Activated CD4-positive, alpha-beta T cell treated with anti-CD3 and anti-CD28 coated beads for 1 hour (primary cell): ENCODE measurements around the gene IMP4.

Source experiments
- DNase-seq: peaks from one replicate; pipeline ENCODE4 v3.0.0-alpha.2; 2020

The IMP4 gene

DNA sequence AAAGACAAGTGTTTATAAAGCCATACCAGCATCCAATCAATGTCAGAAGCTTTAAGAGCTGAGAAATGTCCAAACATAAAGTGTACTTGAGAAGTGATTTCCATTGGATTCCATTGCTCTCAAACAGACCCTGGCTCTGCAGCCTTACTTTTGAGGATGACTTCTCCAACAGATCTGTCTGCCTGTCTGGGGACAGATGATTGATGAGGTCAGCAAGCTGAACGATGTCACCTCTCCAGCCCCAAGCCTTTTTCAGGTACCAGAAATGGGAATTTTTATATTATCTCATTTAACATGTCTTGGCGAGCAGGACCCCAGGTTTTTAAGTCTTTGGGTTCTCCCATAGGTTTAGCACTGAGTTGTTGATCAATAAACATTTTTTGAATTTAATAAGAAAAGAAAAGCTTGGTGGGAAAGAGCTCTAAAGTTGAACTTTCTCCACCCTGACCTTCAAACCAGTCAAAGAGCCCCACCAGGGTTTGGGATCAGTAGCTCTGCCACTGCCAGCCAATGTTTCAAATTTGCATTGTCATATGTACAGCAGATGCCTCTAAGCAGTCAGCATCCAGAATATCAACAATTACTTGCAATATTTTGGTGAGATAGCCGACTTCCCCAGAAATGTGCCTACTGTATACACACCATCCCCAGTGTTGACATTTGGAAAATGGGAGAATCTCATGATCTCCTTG lies 35.7 kb downstream of the IMP4 start:
- no peak for DNase-seq

DNA sequence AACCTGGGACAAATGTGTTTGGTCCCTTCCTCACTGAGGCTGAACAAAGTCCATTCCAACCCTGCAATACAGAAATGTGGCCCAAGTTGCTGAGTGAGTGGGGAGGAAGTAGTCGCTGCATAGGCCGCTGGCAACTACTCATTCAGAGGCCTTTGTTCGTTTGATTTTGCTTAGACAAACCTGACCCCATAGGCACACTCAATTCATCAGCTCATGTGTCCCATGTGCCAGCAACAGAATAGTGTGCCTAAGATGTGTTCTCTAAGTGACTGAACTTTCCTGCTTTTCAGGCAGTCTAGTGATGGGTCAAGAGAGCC lies 36.2 kb downstream of the IMP4 start:
- no peak for DNase-seq

DNA sequence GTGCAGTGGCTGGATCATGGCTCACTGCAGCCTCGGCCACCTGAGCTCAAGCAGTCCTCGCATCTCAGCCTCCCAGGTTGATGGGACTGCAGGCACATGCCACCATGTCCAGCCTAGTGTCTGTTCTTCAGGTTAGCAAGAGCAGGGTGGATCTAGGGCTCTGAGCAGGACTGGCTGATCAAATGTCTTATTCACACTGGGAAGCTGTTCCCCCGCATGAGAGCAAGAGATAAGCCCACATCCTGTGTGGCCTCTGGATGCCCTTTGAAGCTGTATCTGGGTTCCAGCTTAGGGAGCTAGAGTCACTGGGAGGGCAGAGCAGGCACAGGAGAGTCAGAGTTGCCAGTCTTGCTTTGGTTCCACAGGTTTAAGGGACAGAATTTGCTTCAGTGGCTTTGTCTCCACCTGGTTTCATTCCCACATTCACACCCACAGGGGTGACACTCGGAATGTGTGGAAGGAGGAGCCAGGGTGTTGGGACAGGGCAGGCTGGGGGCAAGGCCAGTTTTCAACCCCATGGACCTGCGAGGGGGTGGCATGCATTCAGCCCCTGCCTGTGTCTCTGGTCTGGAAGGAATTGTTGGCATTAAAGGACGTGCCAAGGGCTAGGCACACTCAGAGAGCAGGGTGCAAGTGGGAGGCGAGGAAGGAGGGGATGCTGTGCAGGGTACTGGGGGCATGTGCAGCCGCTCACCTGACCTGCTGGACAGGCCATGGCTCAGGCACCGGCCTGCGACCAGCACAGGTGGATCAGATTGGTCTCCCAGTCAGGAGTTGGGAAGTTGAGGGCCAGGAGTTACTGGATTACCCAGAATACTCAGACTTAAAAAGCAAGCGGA lies 37.6 kb downstream of the IMP4 start:
- DNase-seq: no peak

DNA sequence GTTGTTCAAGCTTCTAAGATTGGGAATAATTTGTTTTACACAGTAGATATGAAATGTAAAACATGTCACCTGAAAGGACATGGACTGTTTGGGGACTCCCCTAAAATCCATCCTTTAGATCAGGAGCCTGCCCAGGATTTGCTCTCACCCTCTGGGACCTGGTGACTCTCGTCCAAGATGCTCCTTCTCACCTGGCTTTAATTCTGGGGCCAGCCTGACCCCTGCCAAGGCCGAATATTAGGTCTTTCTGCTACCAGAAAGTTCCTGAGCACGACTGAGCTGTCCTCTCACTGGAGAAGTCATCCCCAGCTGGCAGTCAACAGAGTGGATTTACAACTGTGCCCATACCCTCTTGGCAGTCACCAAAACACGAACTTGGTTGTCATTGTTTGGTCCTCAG lies 38.4 kb downstream of the IMP4 start:
- no peak for DNase-seq

DNA sequence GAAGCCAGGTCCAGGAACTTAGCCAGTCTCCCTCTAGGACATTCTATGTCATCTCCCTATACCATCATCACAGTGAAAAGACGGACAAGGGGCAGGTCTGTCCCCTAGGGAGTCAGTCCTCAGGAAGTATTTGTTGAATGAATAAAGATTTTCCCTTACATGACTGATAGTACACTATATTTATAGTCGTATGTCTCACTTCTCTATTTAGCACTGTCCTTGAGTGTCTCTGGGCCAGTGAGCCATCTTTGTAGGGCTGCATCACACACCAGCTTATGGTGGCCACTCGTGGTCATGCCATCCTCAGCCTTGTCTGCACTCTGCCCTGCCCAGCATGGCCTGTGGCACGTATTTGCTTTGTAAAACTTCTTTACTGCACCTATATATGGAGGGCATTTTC lies 38.9 kb downstream of the IMP4 start:
- DNase-seq: no peak

DNA sequence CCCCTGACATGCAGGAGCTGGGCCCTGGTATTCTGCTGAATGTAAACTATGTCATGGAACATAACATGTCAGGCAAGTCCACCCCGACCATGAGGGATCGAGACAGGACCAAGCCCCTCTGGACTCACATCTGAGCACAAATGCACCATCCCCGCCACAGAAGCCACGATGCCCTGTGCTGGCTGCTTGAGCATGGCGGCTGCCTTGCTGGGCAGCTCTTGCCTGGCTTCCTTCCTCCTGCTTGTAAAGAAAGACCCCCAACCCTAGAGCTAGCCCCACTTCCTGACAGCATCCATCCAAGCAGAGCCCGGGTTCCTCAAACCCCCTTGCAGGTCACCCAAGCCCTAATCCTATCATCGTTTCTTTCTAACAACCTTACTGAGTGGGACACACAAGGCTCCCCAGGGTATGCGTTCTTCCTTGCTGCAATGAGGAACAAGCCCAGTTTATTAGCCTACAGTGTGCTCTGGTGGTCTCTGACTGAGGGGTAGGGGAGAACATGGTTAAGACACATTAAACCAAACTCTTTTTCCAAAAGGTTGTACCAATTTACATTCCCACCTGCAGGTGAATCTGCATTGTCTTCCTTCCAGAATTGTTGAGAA lies 39.7 kb downstream of the IMP4 start:
- DNase-seq: no peak

DNA sequence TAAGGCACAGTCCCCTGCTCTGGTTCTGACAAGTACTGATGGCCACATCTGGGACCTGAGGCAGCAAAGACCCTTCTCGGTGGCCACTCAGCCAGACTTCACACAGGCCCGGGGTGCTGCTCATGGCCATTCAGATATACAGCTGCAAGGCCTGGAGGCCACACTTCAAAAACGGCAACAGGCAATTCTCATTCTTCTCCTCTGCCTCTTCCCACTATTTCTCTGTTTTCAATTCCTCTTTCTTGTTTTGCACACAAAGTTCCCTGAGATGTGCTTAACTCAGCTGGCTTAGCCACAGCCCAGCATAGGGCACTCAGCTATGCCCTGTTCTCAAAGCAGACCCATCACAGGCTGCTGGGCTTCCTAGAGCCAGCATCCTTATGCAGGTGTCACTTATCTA lies 43.0 kb downstream of the IMP4 start:
- DNase-seq: no peak

DNA sequence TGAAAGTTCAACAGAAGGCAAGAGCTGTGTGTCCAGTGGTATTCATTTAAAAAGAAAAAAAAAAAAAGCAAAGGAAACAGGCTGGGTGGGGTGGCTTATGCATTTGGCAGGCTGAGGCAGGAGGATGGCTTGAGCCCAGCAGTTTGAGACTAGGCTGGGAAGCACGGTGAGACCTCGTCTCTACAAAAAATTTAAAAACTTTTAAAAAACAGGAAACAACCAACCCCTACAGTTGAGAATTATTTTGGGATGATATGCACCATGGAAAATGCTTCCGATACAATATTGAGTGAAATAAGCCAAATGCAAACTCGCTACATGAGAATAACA lies 44.3 kb downstream of the IMP4 start:
- DNase-seq: no peak

DNA sequence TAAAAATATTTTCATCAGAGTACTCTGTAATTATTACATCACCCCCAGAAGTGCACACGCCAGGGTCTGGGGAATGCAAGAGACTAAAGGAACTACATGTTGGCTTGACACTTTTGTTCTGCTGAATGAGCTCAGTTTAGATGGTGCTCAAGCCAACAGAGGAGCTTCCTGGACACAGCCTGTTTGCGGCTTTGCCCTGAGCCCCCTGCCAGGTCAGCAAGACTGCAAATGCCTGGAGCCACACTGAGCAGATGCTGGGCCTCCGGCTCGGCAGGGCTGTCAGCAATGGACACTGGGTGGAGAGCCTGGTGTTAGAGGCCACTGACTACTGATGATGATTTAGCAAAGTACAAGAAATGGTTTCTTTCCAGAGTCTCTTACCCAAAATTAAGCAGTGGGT lies 45.1 kb downstream of the IMP4 start:
- DNase-seq: no peak

DNA sequence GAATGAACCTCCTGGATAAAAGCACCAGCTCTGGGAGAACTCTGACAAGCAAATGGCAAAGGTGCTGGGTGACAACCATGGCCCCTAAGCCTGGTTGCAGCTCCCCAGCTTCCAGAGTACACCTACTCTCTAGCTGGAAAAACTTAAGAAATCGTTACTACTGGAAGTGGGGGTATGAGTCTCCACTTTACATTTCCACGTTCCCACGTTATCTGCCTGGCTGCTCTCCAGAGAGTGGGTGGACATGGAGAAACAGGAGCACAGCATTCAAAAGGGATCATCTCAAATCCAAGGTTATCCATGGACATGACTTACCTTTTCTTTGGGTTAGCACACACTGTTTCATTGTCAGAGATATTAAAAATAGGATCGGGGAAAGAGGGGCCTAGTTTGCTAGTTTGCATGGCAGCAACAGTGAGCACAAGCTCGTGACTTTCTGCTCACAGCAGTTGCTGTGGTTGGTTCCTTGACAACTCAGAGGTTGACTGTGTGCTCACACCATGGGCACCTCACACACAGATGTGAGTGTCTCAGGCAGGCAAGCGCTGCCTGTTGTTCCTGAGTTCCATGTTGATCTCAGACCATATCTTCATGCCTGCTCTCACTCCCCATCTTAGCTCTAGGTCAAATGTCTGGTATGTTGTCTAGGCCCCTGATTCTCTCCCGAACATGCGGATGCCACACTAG lies 45.7 kb downstream of the IMP4 start:
- no peak for DNase-seq

DNA sequence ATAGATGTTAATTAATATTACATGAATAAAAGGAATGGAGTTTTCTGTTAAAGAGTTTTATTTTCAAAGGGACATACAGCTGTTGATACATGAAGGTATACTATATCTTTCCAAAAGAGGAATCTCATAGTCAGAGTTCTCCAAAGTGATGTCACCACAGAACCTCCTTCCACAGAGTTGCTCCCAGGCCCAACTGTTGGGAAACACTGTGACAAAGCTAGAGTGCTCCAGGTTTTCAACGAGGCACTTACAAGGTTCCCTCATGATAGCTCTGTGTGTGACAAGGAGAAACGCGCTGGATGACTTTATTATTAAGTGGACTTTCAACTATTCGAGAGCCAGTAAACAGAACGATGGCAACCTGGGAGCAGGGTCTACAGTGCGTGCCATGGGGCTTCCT lies 46.7 kb downstream of the IMP4 start:
- no peak for DNase-seq

DNA sequence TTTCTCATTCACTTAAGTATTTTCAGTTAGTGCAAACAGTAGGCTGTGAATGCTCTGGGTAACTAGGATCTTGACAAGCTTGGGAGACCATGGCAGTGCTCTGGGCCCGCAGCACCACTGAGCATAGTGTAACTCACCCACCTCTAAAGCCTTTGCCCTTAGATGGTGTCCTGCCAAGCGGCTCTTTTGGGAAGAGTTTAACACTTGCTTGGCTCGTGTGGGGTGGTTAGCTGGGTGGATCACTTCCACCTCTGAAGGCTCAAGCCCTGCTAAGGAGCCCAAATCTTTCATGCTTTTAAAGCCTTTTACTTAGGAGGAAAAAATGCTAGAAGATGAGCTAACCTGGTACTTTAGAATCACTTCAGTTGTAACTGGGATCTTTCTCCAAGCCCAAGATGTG lies 47.1 kb downstream of the IMP4 start:
- no peak for DNase-seq

DNA sequence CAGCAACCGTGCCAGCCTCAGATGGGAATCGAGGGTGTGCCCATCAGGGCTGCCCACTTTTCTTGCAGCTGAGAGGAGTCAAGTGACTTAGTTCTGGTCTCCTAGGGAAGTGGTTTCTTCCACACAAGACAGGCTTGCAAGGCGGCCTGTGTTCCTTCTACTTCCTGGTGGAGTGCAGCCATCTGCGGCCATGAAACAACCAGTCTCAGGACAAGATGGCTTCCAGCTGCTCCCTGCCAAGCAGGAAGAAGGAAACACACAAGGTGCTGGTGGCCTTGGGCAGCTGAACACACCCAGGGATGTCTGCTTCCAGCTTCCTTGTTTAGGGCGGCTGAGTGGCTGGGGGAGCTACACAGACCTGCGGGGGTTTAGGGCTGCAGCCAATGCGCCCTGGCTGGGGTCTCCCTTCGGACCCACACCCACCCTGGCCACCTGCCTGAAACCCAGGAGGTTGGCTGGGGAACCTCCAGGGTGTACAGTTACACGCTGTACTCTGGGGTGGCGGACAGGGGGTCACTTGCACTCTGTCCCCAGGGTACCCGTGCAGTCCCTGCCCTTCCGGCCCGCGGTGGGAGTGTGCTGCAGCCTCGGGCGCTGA lies 47.9 kb downstream of the IMP4 start:
- DNase-seq: no peak

DNA sequence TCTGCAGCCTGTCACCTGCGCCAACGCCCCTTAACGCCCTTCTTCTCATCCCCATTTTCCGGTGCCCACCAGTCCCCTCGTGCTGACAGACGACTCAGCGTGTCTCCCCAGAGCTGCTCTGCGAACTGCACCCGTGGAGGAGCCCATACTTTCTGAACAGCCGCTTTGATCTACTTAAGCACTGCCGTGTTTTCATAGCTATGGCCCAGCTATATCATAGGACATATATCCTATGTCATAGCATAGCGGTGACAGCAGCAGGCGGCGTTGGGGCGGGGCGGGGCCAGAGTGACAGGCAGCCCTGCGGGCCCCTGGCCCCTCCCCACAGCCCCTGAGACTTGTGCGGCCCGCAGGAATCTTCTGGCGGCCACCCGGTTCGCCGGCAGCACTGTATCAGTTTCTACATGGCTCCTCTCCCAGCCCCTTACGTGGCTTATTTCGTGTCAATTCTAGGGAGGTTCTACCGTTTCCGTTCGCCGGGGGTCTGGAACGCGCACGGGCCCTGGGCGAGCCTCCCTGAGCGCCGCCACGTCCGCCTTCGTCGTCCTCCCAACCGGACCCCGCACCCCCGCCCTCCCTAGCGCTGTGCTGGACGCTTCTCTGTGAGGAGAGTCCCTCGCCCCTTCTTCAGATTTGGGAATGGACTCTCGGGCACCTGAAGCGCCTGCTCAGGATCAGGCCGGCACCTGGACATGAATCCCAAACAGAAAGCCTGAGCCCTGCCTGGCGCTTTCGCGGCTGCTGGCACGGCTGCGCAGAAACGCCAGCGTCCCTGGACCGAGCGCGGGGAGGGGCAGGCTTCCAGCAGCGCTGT lies 48.6 kb downstream of the IMP4 start:
- DNase-seq: peak; percentile 43

DNA sequence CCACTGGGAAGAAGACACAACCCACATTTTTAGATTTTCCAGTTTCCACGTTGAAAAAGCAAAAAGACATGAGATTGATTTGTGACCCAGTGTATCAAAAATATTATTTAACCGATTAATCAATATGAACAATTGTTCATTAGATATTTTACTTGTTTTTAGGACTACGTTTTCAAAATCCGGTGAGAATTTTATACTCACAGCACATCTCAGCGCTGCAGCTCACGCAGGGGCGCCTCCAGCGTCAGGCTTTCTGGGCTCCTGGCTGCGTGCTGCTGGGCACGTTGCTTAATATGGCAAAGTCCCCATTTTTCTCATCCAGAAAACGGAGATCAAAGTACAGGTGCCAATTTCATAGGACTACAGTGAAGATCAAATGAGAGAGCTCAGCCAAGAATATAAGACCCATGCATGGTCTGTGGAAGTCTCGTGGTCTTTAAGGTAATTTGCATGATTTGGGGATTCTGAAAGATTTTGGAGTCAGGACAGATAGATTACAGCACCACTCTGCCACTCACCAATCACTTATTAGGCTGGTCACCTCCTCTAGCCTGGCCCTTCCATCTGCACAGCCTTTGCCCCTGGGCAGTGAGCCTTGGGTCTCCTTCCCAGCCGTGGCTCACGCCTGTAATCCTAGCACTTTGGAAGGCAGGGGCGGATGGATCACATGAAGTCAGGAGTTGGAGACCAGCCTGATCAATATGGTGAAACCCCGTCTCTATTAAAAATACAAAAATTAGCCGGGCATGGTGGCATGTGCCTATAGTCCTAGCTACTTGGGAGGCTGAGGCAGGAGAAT lies 49.4 kb downstream of the IMP4 start:
- DNase-seq: no peak

DNA sequence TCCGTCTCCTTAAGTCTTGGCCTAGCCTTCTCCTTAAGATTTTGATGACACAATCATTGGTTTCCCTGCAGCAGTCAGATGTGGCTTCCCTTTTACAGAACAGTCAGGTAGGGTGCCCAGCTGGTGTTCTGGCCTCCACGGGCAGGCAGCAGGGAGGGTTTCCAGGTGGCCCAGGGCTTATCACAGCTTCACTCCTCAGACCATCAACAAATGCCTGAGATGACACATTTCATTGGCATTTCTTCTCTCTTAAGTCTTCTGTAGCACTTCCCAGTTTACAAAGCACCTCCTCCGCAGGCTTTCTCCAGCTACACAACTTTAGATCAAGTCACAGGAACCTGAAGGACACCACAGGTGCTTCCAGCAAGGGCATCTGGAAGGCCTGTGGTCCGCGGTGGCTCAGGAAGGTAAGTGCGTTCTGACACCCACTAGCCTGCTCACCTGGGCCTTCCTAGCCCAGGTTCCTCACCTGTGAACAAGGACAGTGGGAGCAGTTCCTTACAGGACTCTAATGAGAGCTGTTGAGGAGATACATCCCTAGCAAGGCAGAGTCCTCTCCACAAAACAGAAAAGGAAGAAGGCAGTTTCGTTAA lies 50.7 kb downstream of the IMP4 start:
- DNase-seq: no peak
